IMR-90 (cell line): ENCODE data around the gene HS3ST1. TPM values are rescaled to one million over a fixed set of nuclear protein-coding genes. Genes with fewer than 3 reads are reported as not detected.

Experiments
- ATAC-seq: fragments of 200-7000 bp; cut with Tn5 transposase; 2 replicates; pipeline ENCODE4 v1.9.1; 2020; ENCODE audit warnings: low read depth, mild to moderate bottlenecking, moderate library complexity
- BruUV-seq: library from RNA; stranded (reverse); fragments of 400-500 nt; replicated peaks from 2 replicates; lab custom pipeline; 2021; lab: Mats Ljungman, UMichigan
- CTCF ChIA-PET: fragments of 300-600 bp; formaldehyde crosslinking; extraction: SDS; loops from one replicate; lab custom pipeline; 2021; ENCODE audit warnings: antibody characterized with exemption; lab: Yijun Ruan, JAX
- POLR2A ChIA-PET: fragments of 300-600 bp; sonication (Branson Sonifier 250); formaldehyde crosslinking; loops from one replicate; lab custom pipeline; 2022; ENCODE audit warnings: antibody characterized with exemption; ENCODE audit not compliant: unreplicated experiment; lab: Charles Lee
- DNase-seq: peaks from one replicate; pipeline ENCODE4 v3.0.0; 2013
- H2AFZ ChIP-seq: replicated peaks from 2 replicates; pipeline ENCODE3; 2013; ENCODE audit warnings: low read length, mild to moderate bottlenecking; ENCODE audit not compliant: poor library complexity
- H2AK5ac ChIP-seq: 2 replicates; pipeline ENCODE4 v1.6.1; 2013; ENCODE audit warnings: low read depth, low read length, inconsistent platforms
- H2AK9ac ChIP-seq: replicated peaks from 2 replicates; pipeline ENCODE3; 2013; ENCODE audit warnings: mild to moderate bottlenecking, low read depth, low read length, moderate library complexity; ENCODE audit not compliant: poor library complexity
- H2BK120ac ChIP-seq: 2 replicates; pipeline ENCODE4 v1.6.1; 2013; ENCODE audit warnings: low read depth, low read length, inconsistent platforms
- H2BK15ac ChIP-seq: 3 replicates; pipeline ENCODE4 v1.6.1; 2013; ENCODE audit warnings: low read depth, low read length, inconsistent platforms
- H2BK20ac ChIP-seq: 2 replicates; pipeline ENCODE4 v1.6.1; 2013; ENCODE audit warnings: low read depth, mild to moderate bottlenecking, inconsistent platforms, low read length, moderate library complexity
- H2BK5ac ChIP-seq: 2 replicates; pipeline ENCODE4 v1.6.1; 2013; ENCODE audit warnings: mild to moderate bottlenecking, low read depth, low read length, inconsistent platforms; ENCODE audit not compliant: poor library complexity, severe bottlenecking
- H3K14ac ChIP-seq: replicated peaks from 2 replicates; pipeline ENCODE4 v1.6.1; 2013; ENCODE audit warnings: low read depth, low read length, inconsistent platforms
- H3K18ac ChIP-seq: 2 replicates; pipeline ENCODE4 v1.6.1; 2013; ENCODE audit warnings: low read depth, low read length, control low read depth
- H3K23ac ChIP-seq: 2 replicates; pipeline ENCODE4 v1.6.1; 2013; ENCODE audit warnings: low read depth, low read length, inconsistent platforms
- H3K27ac ChIP-seq: 2 replicates; pipeline ENCODE4 v1.5.1; 2013; ENCODE audit warnings: mild to moderate bottlenecking, control low read depth, low read length; ENCODE audit not compliant: insufficient read depth
- H3K27me3 ChIP-seq: 2 replicates; pipeline ENCODE4 v1.6.1; 2013; ENCODE audit warnings: low read length; ENCODE audit not compliant: control insufficient read depth, insufficient read depth
- H3K36me3 ChIP-seq: 2 replicates; pipeline ENCODE4 v1.6.1; 2013; ENCODE audit warnings: low read length, mixed read lengths; ENCODE audit not compliant: control insufficient read depth, insufficient read depth
- H3K4ac ChIP-seq: 2 replicates; pipeline ENCODE4 v1.6.1; 2013; ENCODE audit warnings: low read depth, low read length, inconsistent platforms
- H3K4me1 ChIP-seq: 2 replicates; pipeline ENCODE4 v1.6.1; 2013; ENCODE audit warnings: low read length, mixed read lengths; ENCODE audit not compliant: control insufficient read depth, insufficient read depth
- H3K4me2 ChIP-seq: 2 replicates; pipeline ENCODE4 v1.6.1; 2013; ENCODE audit warnings: low read depth, mild to moderate bottlenecking, control low read depth, low read length, moderate library complexity
- H3K4me3 ChIP-seq: 2 replicates; pipeline ENCODE4 v1.5.1; 2013; ENCODE audit warnings: low read depth, mild to moderate bottlenecking, control low read depth, low read length, moderate library complexity; ENCODE audit not compliant: insufficient read depth
- H3K56ac ChIP-seq: 2 replicates; pipeline ENCODE4 v1.6.1; 2013; ENCODE audit warnings: low read length, inconsistent platforms; ENCODE audit not compliant: insufficient read depth; ENCODE audit errors: extremely low read depth
- H3K79me1 ChIP-seq, 2 experiments: 2 replicates each; pipeline ENCODE4 v1.6.1; 2013; ENCODE audit warnings: low read length in 2 of 2, inconsistent platforms in 1 of 2, low read depth in 1 of 2
- H3K9ac ChIP-seq: 2 replicates; pipeline ENCODE4 v1.6.1; 2013; ENCODE audit warnings: low read depth, low read length, control low read depth
- H3K9me1 ChIP-seq: 2 replicates; pipeline ENCODE4 v1.6.1; 2013; ENCODE audit warnings: low read length, inconsistent platforms; ENCODE audit not compliant: insufficient read depth
- H3K9me3 ChIP-seq: 2 replicates; pipeline ENCODE4 v1.6.1; 2013; ENCODE audit warnings: low read length; ENCODE audit not compliant: control insufficient read depth, insufficient read depth
- H4K20me1 ChIP-seq: 2 replicates; pipeline ENCODE4 v1.6.1; 2013; ENCODE audit warnings: low read length, inconsistent platforms; ENCODE audit not compliant: insufficient read depth
- H4K5ac ChIP-seq: 2 replicates; pipeline ENCODE4 v1.6.1; 2013; ENCODE audit warnings: mild to moderate bottlenecking, low read depth, low read length, control low read depth
- H4K8ac ChIP-seq, 2 experiments: 2 replicates each; pipeline ENCODE4 v1.6.1; 2013; ENCODE audit warnings: low read depth in 2 of 2, low read length in 2 of 2, control low read depth in 1 of 2, inconsistent platforms in 1 of 2
- H4K91ac ChIP-seq: 2 replicates; pipeline ENCODE4 v1.6.1; 2013; ENCODE audit warnings: low read depth, low read length, inconsistent platforms; ENCODE audit not compliant: insufficient read depth
- BHLHE40 ChIP-seq: fragments of 150-350 bp; IDR thresholded peaks from 2 replicates; pipeline ENCODE4 v1.6.1; 2016; ENCODE audit warnings: mild to moderate bottlenecking, low read depth, low read length
- CEBPB ChIP-seq: IDR thresholded peaks from 2 replicates; pipeline ENCODE4 v1.6.1; 2012; ENCODE audit warnings: low read depth, low read length, improper control_type of control experiment
- CHD1 ChIP-seq: IDR thresholded peaks from 2 replicates; pipeline ENCODE4 v1.6.1; 2012; ENCODE audit warnings: low read depth, low read length, improper control_type of control experiment
- FOS ChIP-seq: fragments of 150-350 bp; IDR thresholded peaks from 2 replicates; pipeline ENCODE4 v1.6.1; 2016; ENCODE audit warnings: low read depth, low read length
- MAFK ChIP-seq: IDR thresholded peaks from 2 replicates; pipeline ENCODE4 v1.6.1; 2012; ENCODE audit warnings: low read depth, low read length, improper control_type of control experiment
- MAZ ChIP-seq: IDR thresholded peaks from 2 replicates; pipeline ENCODE4 v1.6.1; 2012; ENCODE audit warnings: low read depth, mild to moderate bottlenecking, low read length, improper control_type of control experiment, moderate library complexity, borderline replicate concordance
- MXI1 ChIP-seq: IDR thresholded peaks from 2 replicates; pipeline ENCODE4 v1.6.1; 2012; ENCODE audit warnings: low read depth, mild to moderate bottlenecking, low read length, moderate library complexity, borderline replicate concordance
- NFE2L2 ChIP-seq: fragments of 150-350 bp; IDR thresholded peaks from 2 replicates; pipeline ENCODE4 v1.6.1; 2016; ENCODE audit warnings: low read depth, mild to moderate bottlenecking, low read length
- POLR2A ChIP-seq: IDR thresholded peaks from 2 replicates; pipeline ENCODE4 v1.6.1; 2012; ENCODE audit warnings: mild to moderate bottlenecking, low read depth, low read length
- RAD21 ChIP-seq: IDR thresholded peaks from 2 replicates; pipeline ENCODE4 v1.6.1; 2012; ENCODE audit warnings: low read length, improper control_type of control experiment
- RCOR1 ChIP-seq: IDR thresholded peaks from 2 replicates; pipeline ENCODE4 v1.6.1; 2012; ENCODE audit warnings: mild to moderate bottlenecking, low read length, improper control_type of control experiment; ENCODE audit not compliant: insufficient replicate concordance
- RFX5 ChIP-seq: IDR thresholded peaks from 2 replicates; pipeline ENCODE4 v1.8.0; 2012; ENCODE audit warnings: low read depth, mild to moderate bottlenecking, low read length, moderate library complexity
- SMC3 ChIP-seq: fragments of 150-350 bp; IDR thresholded peaks from 2 replicates; pipeline ENCODE4 v1.6.1; 2016; ENCODE audit warnings: low read depth, mild to moderate bottlenecking, antibody characterized with exemption, low read length, moderate library complexity
- whole genome bisulfite sequencing, 2 experiments: methylation state at CpG; one replicate each; pipeline versions ENCODE4 v1.1.5 to v1.1.7; 2013; ENCODE audit warnings: missing lambda C conversion rate in 2 of 2; ENCODE audit not compliant: insufficient read length in 1 of 2; ENCODE audit errors: extremely low coverage in 2 of 2; 5-methylcytosine and 5-hydroxymethylcytosine counted together
- dilution Hi-C: fragments of 300-500 bp; cut with HindIII; formaldehyde crosslinking; loops from one replicate; pipeline ENCODE4 v1.14.3; 2018; ENCODE audit warnings: low sequenced_read_pairs; ENCODE audit not compliant: unreplicated experiment
- in situ Hi-C: fragments of 300-500 bp; cut with MboI; formaldehyde crosslinking; loops from 3 replicates; pipeline ENCODE4 v1.14.3; 2019; ENCODE audit warnings: low sequenced_read_pairs, inconsistent platforms, mixed read lengths
- intact Hi-C: fragments of 100-400 bp; cut with micrococcal nuclease; formaldehyde crosslinking; loops from 2 replicates; pipeline ENCODE4 v1.10.0; 2022
- polyA plus RNA-seq, 3 experiments: library from polyadenylated mRNA; depleted of rRNA; stranded (reverse); fragments of >200 nt; gene quantifications; 2 replicates each; pipeline ENCODE4 v1.2.3, GENCODE V29; 2012; ENCODE audit warnings: low replicate concordance in 1 of 3
- total RNA-seq: library from RNA; depleted of rRNA; stranded (reverse); fragments of >200 nt; gene quantifications from 2 replicates; pipeline ENCODE4 v1.2.3, GENCODE V29; 2012
- TF ChIP-seq, protein P1 (sequence below): fragments of 150-350 bp; IDR thresholded peaks from 2 replicates; pipeline ENCODE4 v1.6.1; 2017; ENCODE audit warnings: mild to moderate bottlenecking, antibody characterized with exemption, low read length, low read depth
- TF ChIP-seq, protein P2 (sequence below): conservative IDR thresholded peaks from 2 replicates; pipeline ENCODE4 v1.5.1; 2012; ENCODE audit warnings: mild to moderate bottlenecking, low read depth, low read length, improper control_type of control experiment
- TF ChIP-seq, protein P3 (sequence below): fragments of 150-350 bp; IDR thresholded peaks from 2 replicates; pipeline ENCODE4 v1.6.1; 2016; ENCODE audit warnings: low read depth, mild to moderate bottlenecking, low read length, moderate library complexity, borderline replicate concordance

HS3ST1 gene
- total and polyA plus RNA-seq, 2 of the 4 experiments (the other 2 are of a cell fraction): 0.09 TPM; not detected in 1

DNA sequence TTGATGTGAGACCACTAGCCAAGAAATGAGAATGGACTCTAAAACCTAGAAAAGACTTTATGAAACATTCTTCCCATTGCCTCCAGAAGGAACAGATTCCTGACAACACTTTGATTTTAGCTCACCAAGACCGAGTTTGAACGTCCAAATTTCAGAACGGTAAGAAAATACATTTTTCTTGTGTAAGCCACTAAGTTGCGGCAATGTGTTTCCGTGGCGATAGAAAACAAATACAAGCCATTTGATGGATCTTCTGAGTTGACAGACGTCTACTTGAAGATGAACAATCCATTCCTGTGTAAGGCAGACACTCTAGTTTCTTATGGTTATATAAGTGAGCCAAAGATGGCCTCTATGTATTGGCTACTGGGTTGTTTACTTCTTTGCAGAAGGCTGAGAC is 52.5 kb downstream of the HS3ST1 start:
- Histone ChIP-seq H2BK120ac (no peak overlapping the region), H2BK20ac (no peak overlapping the region), H3K14ac (no peak overlapping the region), H2BK15ac (no peak overlapping the region), H3K9ac (no peak overlapping the region), H3K27ac (no peak overlapping the region), H2AK9ac (no peak overlapping the region), H4K20me1 (no peaks in the 10 kb centered on the region), H3K36me3 (no peaks in the 10 kb centered on the region), H3K27me3 (no peaks in the 10 kb centered on the region), H3K4ac (no peak overlapping the region), H3K4me3 (no peak overlapping the region), H3K4me2 (no peak overlapping the region), H4K5ac (no peak overlapping the region), H3K18ac (no peak overlapping the region), H2AFZ (no peak overlapping the region), H3K79me1 (no peaks in the 10 kb centered on the region), H3K56ac (no peak overlapping the region), H2BK5ac (no peak overlapping the region), H4K91ac (no peak overlapping the region), H4K8ac (no peak overlapping the region), H3K9me1 (no peaks in the 10 kb centered on the region), H3K4me1 (no peaks in the 10 kb centered on the region), H3K23ac (no peak overlapping the region), H3K9me3 (peaks cover 6% of the 10 kb centered on the region; the same call in 1 of the 2 replicates), H2AK5ac (no peak overlapping the region)
- BruUV-seq: no TSS peak
- dilution Hi-C loops: no loop called here
- WGBS, 2 experiments: 35% methylated on average over 3 of the region's 7 CpGs; no CpG with 5 or more reads in 1 of the 2 experiments
- intact Hi-C loops: no loop called here
- ChIA-PET POLR2A (no interaction called here), CTCF (no interaction called here)
- ATAC-seq (no peak), DNase-seq (no peak)
- in situ Hi-C loops: no loop called here
- TF ChIP-seq RAD21 (no peak), RCOR1 (no peak), POLR2A (no peak), MXI1 (no peak), RFX5 (no peak), CHD1 (no peak), CEBPB (no peak), MAFK (no peak), MAZ (no peak), SMC3 (no peak), NFE2L2 (no peak), BHLHE40 (no peak), FOS (no peak)
- TF ChIP-seq, protein P1, sequence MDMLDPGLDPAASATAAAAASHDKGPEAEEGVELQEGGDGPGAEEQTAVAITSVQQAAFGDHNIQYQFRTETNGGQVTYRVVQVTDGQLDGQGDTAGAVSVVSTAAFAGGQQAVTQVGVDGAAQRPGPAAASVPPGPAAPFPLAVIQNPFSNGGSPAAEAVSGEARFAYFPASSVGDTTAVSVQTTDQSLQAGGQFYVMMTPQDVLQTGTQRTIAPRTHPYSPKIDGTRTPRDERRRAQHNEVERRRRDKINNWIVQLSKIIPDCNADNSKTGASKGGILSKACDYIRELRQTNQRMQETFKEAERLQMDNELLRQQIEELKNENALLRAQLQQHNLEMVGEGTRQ: no peak
- TF ChIP-seq, protein P2, sequence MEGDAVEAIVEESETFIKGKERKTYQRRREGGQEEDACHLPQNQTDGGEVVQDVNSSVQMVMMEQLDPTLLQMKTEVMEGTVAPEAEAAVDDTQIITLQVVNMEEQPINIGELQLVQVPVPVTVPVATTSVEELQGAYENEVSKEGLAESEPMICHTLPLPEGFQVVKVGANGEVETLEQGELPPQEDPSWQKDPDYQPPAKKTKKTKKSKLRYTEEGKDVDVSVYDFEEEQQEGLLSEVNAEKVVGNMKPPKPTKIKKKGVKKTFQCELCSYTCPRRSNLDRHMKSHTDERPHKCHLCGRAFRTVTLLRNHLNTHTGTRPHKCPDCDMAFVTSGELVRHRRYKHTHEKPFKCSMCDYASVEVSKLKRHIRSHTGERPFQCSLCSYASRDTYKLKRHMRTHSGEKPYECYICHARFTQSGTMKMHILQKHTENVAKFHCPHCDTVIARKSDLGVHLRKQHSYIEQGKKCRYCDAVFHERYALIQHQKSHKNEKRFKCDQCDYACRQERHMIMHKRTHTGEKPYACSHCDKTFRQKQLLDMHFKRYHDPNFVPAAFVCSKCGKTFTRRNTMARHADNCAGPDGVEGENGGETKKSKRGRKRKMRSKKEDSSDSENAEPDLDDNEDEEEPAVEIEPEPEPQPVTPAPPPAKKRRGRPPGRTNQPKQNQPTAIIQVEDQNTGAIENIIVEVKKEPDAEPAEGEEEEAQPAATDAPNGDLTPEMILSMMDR: no peak
- TF ChIP-seq, protein P3, sequence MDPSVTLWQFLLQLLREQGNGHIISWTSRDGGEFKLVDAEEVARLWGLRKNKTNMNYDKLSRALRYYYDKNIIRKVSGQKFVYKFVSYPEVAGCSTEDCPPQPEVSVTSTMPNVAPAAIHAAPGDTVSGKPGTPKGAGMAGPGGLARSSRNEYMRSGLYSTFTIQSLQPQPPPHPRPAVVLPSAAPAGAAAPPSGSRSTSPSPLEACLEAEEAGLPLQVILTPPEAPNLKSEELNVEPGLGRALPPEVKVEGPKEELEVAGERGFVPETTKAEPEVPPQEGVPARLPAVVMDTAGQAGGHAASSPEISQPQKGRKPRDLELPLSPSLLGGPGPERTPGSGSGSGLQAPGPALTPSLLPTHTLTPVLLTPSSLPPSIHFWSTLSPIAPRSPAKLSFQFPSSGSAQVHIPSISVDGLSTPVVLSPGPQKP: no peak
